ENCODE data around the gene SERPINB8.

DNA sequence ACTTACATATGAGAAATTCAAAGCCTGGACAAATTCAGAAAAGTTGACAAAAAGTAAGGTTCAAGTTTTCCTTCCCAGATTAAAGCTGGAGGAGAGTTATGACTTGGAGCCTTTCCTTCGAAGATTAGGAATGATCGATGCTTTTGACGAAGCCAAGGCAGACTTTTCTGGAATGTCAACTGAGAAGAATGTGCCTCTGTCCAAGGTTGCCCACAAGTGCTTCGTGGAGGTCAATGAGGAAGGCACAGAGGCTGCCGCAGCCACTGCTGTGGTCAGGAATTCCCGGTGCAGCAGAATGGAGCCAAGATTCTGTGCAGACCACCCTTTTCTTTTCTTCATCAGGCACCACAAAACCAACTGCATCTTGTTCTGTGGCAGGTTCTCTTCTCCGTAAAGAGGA lies 17.0 kb downstream of the SERPINB8 start:
- TF ChIP-seq, protein P1, sequence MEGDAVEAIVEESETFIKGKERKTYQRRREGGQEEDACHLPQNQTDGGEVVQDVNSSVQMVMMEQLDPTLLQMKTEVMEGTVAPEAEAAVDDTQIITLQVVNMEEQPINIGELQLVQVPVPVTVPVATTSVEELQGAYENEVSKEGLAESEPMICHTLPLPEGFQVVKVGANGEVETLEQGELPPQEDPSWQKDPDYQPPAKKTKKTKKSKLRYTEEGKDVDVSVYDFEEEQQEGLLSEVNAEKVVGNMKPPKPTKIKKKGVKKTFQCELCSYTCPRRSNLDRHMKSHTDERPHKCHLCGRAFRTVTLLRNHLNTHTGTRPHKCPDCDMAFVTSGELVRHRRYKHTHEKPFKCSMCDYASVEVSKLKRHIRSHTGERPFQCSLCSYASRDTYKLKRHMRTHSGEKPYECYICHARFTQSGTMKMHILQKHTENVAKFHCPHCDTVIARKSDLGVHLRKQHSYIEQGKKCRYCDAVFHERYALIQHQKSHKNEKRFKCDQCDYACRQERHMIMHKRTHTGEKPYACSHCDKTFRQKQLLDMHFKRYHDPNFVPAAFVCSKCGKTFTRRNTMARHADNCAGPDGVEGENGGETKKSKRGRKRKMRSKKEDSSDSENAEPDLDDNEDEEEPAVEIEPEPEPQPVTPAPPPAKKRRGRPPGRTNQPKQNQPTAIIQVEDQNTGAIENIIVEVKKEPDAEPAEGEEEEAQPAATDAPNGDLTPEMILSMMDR (IDR thresholded peaks at IDR 0.05; ENCODE audit: insufficient read depth, low read length) = no peak
- TF ChIP-seq GABPA (IDR thresholded peaks at IDR 0.05; ENCODE audit: low read depth) (no peak), POLR2AphosphoS5 (IDR thresholded peaks at IDR 0.05; ENCODE audit: low read depth) (no peak), SPI1 (IDR thresholded peaks at IDR 0.05; ENCODE audit: borderline replicate concordance, low read depth) (no peak)

Data from HL-60 (cell line).